Keratinocyte (primary cell): Measurements from ENCODE around the gene FAM53B. TPM values are rescaled to one million over a fixed set of nuclear protein-coding genes. Genes with fewer than 3 reads are reported as not detected.

ENCODE experiments used
- DNase-seq: peaks from one replicate; pipeline ENCODE4 v3.0.0-alpha.2; 2011; ENCODE audit warnings: low read depth, missing footprints, low spot score
- FAIRE-seq: peaks from 2 replicates; lab custom pipeline; 2011; peaks lifted over from hg19 to GRCh38; lab: Jason Lieb, UNC
- H2AFZ ChIP-seq: 2 replicates; pipeline ENCODE4 v1.6.0; 2012; ENCODE audit warnings: low read length, control low read depth, inconsistent platforms; ENCODE audit not compliant: control insufficient read depth
- H3K27ac ChIP-seq: 2 replicates; pipeline ENCODE4 v1.5.1; 2011; ENCODE audit warnings: low read length; ENCODE audit not compliant: control insufficient read depth, insufficient read depth
- H3K27me3 ChIP-seq: 3 replicates; pipeline ENCODE4 v1.6.0; 2011; ENCODE audit warnings: low read length; ENCODE audit not compliant: control insufficient read depth, insufficient read depth; ENCODE audit errors: extremely low read depth
- H3K36me3 ChIP-seq, 2 experiments: 2 replicates in 1 of 2; 3 replicates in 1 of 2; pipeline ENCODE4 v1.5.1; 2011; ENCODE audit warnings: low read length in 2 of 2, mild to moderate bottlenecking in 1 of 2; ENCODE audit not compliant: control insufficient read depth in 2 of 2, insufficient read depth in 2 of 2; ENCODE audit errors: extremely low read depth in 1 of 2
- H3K4me1 ChIP-seq: 3 replicates; pipeline ENCODE4 v1.5.1; 2011; ENCODE audit warnings: low read length; ENCODE audit not compliant: control insufficient read depth, insufficient read depth; ENCODE audit errors: extremely low read depth
- H3K4me2 ChIP-seq: 3 replicates; pipeline ENCODE4 v1.6.0; 2011; ENCODE audit warnings: low read depth, low read length; ENCODE audit not compliant: control insufficient read depth, insufficient read depth; ENCODE audit errors: extremely low read depth
- H3K4me3 ChIP-seq, 3 experiments: fragments of 200-600 bp in 1 of 3; sonication (generic) in 1 of 3; 2 replicates in 2 of 3; 3 replicates in 1 of 3; pipeline ENCODE4 v1.5.1; 2011 to 2016; ENCODE audit warnings: low read length in 3 of 3, mild to moderate bottlenecking in 3 of 3, control low read depth in 2 of 3, inconsistent platforms in 1 of 3, low read depth in 1 of 3, mixed read lengths in 1 of 3, mixed run types in 1 of 3, moderate library complexity in 1 of 3; ENCODE audit not compliant: control insufficient read depth in 2 of 3, insufficient read depth in 2 of 3; ENCODE audit errors: extremely low read depth in 1 of 3
- H3K79me2 ChIP-seq: 2 replicates; pipeline ENCODE4 v1.6.0; 2012; ENCODE audit warnings: low read length; ENCODE audit not compliant: control insufficient read depth, insufficient read depth
- H3K9ac ChIP-seq: 3 replicates; pipeline ENCODE4 v1.6.0; 2011; ENCODE audit warnings: low read length; ENCODE audit not compliant: control insufficient read depth, insufficient read depth; ENCODE audit errors: extremely low read depth
- H3K9me1 ChIP-seq: 3 replicates; pipeline ENCODE4 v1.6.0; 2011; ENCODE audit warnings: low read length; ENCODE audit not compliant: control insufficient read depth, insufficient read depth; ENCODE audit errors: extremely low read depth
- H3K9me3 ChIP-seq: 2 replicates; pipeline ENCODE4 v1.5.1; 2012; ENCODE audit warnings: low read depth, low read length; ENCODE audit not compliant: control insufficient read depth
- H4K20me1 ChIP-seq: 3 replicates; pipeline ENCODE4 v1.6.0; 2011; ENCODE audit warnings: low read length; ENCODE audit not compliant: control insufficient read depth, insufficient read depth; ENCODE audit errors: extremely low read depth
- EZH2 ChIP-seq: IDR thresholded peaks from one replicate; pipeline ENCODE4 v1.6.1; 2012; ENCODE audit warnings: inconsistent platforms, mild to moderate bottlenecking, low read length, moderate library complexity
- dilution Hi-C: fragments of 300-500 bp; cut with MboI; formaldehyde crosslinking; loops from one replicate; pipeline ENCODE4 v1.7.0; 2020; ENCODE audit warnings: low sequenced_read_pairs; ENCODE audit not compliant: extremely low pct_ligation_motif_present
- polyA plus RNA-seq, 5 experiments: library from polyadenylated mRNA; depleted of rRNA in 3 of 5; stranded (reverse) in 3 of 5; stranded (forward) in 1 of 5; unstranded in 1 of 5; fragments of >200 nt; gene quantifications; 1 replicate in 1 of 5; 2 replicates in 3 of 5; 3 replicates in 1 of 5; pipeline versions ENCODE4 v1.2.1 to v1.2.3, GENCODE V29; 2011 to 2012; ENCODE audit warnings: missing spikeins in 2 of 5, low read depth in 1 of 5, low replicate concordance in 1 of 5
- TF ChIP-seq, protein P1 (sequence below), 3 experiments: IDR thresholded peaks in 1 of 3; conservative IDR thresholded peaks in 1 of 3; optimal IDR thresholded peaks in 1 of 3; 2 replicates in 2 of 3; 3 replicates in 1 of 3; pipeline versions ENCODE3 to v1.5.1; 2011; ENCODE audit warnings: low read length in 3 of 3, mild to moderate bottlenecking in 3 of 3, moderate library complexity in 2 of 3, control low read depth in 1 of 3, inconsistent platforms in 1 of 3; ENCODE audit not compliant: insufficient read depth in 2 of 3; ENCODE audit errors: extremely low read depth in 1 of 3

Gene FAM53B
- polyA plus RNA-seq, 1 donor (not counting 4 experiments of a cell fraction or from before 2014, with no cell fraction given) = 8.6 TPM

DNA sequence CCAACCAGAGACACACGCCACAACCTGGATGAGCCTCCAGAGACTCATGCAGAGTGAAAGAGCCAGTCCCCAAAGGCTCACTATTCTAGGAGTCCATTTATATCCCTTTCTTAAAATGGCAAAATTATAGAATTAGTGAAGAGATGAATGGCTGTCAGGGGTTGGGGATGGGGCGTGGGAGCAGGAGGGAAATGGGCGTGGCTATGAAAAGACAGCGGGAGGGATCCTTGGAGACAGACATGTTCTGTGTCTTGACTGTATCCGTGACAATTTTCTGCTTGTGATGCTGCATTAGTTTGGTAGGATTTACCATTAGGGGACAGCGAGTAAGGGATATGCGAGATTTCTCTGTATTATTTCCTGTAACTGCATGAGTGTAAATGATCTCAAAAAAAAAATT lies 33.0 kb downstream of the FAM53B start:
- Histone ChIP-seq H3K27ac (no peak overlapping the region), H3K4me2 (no peak overlapping the region), H3K4me3 (no peak overlapping the region), H3K9me3 (no peaks in the 10 kb centered on the region), H2AFZ (no peak overlapping the region), H3K9me1 (no peaks in the 10 kb centered on the region), H3K36me3 (peaks cover 0 to 7% of the 10 kb centered on the region in 2 experiments), H3K4me1 (peaks cover 13% of the 10 kb centered on the region), H3K27me3 (no peaks in the 10 kb centered on the region), H4K20me1 (no peaks in the 10 kb centered on the region), H3K9ac (no peak overlapping the region), H3K79me2 (peaks cover 32% of the 10 kb centered on the region)
- FAIRE-seq = no peak
- DNase-seq = no peak
- dilution Hi-C loops = no loop called here
- TF ChIP-seq, protein P1, sequence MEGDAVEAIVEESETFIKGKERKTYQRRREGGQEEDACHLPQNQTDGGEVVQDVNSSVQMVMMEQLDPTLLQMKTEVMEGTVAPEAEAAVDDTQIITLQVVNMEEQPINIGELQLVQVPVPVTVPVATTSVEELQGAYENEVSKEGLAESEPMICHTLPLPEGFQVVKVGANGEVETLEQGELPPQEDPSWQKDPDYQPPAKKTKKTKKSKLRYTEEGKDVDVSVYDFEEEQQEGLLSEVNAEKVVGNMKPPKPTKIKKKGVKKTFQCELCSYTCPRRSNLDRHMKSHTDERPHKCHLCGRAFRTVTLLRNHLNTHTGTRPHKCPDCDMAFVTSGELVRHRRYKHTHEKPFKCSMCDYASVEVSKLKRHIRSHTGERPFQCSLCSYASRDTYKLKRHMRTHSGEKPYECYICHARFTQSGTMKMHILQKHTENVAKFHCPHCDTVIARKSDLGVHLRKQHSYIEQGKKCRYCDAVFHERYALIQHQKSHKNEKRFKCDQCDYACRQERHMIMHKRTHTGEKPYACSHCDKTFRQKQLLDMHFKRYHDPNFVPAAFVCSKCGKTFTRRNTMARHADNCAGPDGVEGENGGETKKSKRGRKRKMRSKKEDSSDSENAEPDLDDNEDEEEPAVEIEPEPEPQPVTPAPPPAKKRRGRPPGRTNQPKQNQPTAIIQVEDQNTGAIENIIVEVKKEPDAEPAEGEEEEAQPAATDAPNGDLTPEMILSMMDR (optimal IDR thresholded peaks at IDR 0.05 in 1 of 3, IDR thresholded peaks at IDR 0.05 in 1 of 3, conservative IDR thresholded peaks at IDR 0.05 in 1 of 3; ENCODE audit: extremely low read depth in 1 of 3, insufficient read depth in 2 of 3, low read length in 3 of 3) = no peak

DNA sequence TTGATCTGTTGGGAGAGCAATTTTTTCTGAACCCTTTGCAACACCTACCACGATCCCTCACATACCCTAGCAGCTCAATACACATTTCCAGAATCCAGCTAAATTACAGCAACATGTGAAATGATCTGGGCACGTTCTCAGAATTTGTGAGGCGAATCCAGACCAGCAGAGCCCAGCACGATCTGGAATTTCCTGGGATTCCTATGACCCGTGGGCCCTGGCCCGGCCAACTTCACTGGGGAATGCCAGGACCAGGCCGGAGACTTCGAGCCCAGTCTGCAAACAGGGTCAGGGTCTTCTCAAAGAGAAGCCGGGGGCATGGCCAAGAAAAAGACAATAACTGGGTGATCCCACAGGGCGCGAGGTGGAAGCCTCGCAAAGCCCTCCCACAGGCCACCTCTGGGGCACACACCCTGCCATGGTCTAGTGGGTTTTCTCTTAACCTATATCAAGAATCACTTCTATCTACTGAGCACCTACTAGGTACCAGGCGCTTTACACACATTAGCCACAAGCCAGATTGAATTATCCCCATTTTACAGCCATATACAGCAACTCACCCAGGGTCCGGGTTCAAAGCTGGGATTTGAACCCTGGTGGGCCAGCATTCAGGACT lies 33.8 kb downstream of the FAM53B start:
- Histone ChIP-seq H3K4me1 (peaks cover 13% of the 10 kb centered on the region), H3K79me2 (peaks cover 26% of the 10 kb centered on the region), H3K9ac (no peak overlapping the region), H3K36me3 (peaks cover 4 to 14% of the 10 kb centered on the region in 2 experiments), H4K20me1 (no peaks in the 10 kb centered on the region), H3K9me3 (no peaks in the 10 kb centered on the region), H2AFZ (no peak overlapping the region), H3K4me2 (peak overlapping the region; percentile 6), H3K9me1 (no peaks in the 10 kb centered on the region), H3K27me3 (no peaks in the 10 kb centered on the region), H3K27ac (no peak overlapping the region), H3K4me3 (no peak overlapping the region)
- dilution Hi-C loops = no loop called here
- FAIRE-seq (no peak), DNase-seq (no peak)
- TF ChIP-seq EZH2 = no peak
- TF ChIP-seq, protein P1 (optimal IDR thresholded peaks at IDR 0.05 in 1 of 3, IDR thresholded peaks at IDR 0.05 in 1 of 3, conservative IDR thresholded peaks at IDR 0.05 in 1 of 3; ENCODE audit: extremely low read depth in 1 of 3, insufficient read depth in 2 of 3, low read length in 3 of 3) = no peak
